ENCODE data around the gene ARCN1.
A peak's percentile ranks its signal among the peaks of the same experiment; 100 is the strongest.
"Not testable (repeated sequence)": the region's sequence is repeated elsewhere in the genome, so short reads cannot be mapped to it uniquely, and the experiment has no call there.

Gene ARCN1

GRCh38 chr11:118607401-118608359, 35.5 kb downstream of the ARCN1 start, which contains the start of gene PHLDB1:
PHLDB1 (plus strand) TSS chr11:118607615; CDS start chr11:118613837, 6,222 bp downstream.
- peak; percentile 62 for DNase-seq

DNA sequence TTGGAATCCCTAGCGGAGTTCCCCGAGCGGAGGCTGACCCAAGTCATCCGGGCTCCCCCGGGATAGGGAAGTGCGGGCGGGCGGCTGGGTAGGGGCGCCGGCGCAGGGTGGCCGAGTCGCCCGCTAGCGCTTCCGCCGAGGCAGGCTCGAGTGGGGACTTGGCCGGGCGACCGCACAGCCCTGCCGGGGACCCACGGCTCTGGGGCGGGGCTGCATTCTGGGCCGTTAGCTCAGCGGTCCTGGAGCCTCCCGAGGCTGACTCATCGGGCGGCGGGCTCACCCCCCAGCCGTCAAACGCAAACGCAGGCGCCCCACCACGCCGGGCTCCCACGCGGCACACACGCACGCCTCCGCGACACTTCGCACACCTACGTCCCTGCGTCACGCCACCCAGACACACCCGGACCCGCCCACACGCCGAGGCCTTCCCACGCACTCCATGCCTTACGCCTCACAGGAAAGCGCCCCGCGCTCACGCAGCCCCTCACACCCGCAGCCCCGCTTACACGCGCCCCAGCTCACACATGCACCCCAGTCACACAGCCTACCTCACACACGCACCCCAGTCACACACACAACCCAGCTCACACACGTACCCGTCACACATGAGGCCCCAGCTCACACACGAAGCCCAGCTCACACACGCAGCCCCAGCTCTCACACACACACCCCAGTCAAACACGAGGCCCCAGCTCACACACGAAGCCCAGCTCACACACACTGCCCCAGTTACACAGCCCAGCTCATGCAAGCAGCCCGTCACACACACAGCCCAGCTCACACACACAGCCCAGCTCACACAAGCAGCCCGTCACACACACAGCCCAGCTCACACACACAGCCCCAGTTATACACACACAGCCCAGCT, 36.4 kb downstream of the ARCN1 start:
- DNase-seq = peak; percentile 92

DNA sequence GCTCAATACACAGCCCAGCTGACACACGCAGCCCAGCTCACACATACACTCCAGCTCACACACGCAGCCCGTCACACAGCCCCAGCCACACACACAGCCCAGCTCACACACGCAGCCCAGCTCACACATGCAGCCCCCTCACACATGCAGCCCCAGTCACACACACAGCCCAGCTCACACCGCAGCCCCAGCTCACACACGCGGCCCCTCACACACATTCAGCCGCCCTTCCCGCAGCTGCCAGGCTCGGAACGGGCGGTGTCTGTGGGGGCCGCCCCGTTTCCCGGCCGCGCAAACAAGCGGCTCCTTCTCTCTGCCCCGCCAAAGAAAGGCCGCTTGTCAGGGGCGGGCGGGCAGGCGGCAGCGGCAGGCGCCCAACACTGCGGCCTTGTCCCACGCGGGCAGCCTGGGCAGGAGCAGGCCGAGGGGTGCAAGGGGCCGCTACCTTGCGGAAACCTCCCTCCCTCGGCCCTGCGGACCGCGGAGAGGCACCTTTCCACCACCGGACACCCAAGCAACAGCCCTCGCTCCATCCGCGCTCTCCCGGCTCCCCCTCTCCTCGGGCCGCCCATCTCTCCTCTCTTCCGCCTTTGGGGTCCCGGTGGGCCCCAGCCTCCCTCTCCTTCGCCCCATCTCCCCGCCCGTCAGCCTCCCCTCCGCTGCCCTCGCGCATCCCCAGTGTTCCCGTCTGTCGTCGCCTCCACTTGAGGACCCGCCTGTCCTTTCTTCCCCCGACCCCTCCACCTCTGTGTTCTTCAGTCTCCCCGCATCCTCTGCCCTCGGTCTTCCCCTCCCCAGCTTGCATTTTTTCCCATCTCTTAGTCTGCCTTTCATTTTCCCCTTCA, 37.4 kb downstream of the ARCN1 start:
- peak; percentile 34 for DNase-seq

DNA sequence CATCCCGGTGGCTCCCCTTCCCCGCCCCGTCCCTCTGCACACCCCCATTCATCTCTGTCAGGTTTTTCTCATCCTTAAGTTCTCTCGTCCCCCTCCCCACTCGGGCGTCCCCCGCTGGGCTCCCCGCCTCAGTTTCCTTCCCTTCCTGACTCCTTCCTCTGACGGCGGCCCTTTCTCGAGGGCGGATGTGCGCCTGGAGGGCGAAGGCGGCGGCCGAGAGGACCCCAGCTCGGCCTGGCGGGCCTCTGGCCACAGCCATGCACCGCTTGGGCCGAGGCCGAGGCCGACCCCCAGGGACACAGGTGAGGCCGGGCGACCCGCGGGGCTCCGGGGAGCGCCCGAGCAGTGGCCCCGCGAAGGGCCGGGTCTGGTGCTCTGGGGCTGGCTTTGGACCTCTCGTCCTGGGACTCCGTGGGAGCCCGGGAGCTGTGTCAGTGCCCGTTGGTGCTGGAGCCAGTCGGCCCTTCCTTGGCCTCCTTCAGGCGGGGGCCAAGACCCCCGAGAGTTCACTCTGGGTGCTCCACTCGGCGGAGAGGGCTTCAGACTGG, 38.1 kb downstream of the ARCN1 start:
- no peak for DNase-seq

DNA sequence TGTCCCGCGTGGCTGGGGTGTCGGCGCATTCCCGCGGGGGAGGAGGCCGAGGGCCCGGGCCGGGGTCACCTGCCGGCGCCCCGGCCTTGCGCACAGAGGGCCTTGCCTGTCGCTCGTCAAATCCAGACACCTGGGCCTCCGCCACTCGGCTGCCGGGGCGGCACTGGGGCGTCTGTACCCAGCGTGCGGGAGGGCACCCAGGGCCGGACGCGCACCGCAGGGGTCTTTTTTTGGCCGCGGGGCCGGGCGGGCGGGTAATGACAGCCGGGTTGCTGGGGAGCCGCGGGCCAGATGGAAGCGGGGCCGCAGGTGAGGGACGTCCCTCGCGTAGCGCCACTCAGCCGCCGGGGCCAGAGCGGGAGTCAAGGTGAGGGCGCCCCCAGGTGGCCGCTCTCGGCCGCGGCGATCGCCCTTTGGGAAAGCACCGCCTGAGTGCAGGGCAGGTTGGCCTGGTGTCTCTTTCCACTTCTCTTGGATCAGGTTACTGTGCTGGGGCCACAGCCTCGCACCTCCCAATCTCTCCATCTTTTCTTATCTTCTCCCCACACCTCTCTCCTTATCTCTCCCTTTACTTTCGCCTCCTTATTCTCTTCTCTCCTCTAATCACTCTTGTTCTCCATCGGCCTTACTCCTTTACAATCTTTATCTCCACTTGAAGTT, 38.7 kb downstream of the ARCN1 start:
- peak; percentile 91 for DNase-seq

GRCh38 chr11:118611433-118611795, 39.2 kb downstream of the ARCN1 start:
- not testable (repeated sequence) for DNase-seq

GRCh38 chr11:118612378-118612777, 40.2 kb downstream of the ARCN1 start:
- DNase-seq = no peak

GRCh38 chr11:118614511-118614910, 42.3 kb downstream of the ARCN1 start:
- DNase-seq = no peak

- no peak for DNase-seq
Observed at GRCh38 chr11:118615282-118615975, 43.2 kb downstream of the ARCN1 start.

DNA sequence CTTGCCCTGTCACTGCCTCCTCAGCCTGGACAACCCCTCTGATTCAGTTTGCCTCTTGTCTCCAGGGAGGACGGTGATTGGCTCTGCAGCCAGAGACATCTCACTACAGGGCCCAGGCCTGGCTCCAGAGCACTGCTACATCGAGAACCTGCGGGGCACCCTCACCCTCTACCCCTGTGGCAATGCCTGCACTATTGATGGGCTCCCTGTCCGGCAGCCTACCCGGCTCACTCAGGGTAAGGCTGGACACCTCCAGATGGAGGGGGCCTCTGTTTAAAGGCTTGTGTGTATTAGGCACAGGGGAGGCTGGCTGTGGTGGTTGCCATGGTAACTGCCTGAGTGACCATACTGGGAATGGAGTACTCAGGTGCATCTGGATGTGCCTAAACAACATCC, 43.8 kb downstream of the ARCN1 start:
- no peak for DNase-seq

- DNase-seq = no peak
Observed at GRCh38 chr11:118618115-118618990, 46.1 kb downstream of the ARCN1 start.

DNA sequence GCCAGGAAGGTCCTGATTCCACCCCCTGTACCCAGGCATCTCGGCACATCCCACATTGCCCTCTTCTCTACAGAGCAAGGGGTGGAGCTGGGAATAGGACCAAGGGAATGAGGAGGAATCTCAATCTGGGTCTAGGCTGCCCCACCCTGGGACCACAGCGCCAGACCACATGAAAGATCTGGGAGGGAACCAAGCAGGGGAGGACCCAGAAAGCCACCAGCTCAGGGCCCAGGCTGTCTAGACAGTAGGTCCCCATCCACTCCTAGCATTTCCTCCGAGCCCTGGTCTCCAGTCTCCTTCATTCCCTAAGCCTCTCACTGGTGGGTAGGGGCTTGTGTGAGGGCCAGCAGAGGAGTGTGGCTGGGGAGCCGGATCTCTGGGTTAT, 46.8 kb downstream of the ARCN1 start:
- no peak for DNase-seq

DNA sequence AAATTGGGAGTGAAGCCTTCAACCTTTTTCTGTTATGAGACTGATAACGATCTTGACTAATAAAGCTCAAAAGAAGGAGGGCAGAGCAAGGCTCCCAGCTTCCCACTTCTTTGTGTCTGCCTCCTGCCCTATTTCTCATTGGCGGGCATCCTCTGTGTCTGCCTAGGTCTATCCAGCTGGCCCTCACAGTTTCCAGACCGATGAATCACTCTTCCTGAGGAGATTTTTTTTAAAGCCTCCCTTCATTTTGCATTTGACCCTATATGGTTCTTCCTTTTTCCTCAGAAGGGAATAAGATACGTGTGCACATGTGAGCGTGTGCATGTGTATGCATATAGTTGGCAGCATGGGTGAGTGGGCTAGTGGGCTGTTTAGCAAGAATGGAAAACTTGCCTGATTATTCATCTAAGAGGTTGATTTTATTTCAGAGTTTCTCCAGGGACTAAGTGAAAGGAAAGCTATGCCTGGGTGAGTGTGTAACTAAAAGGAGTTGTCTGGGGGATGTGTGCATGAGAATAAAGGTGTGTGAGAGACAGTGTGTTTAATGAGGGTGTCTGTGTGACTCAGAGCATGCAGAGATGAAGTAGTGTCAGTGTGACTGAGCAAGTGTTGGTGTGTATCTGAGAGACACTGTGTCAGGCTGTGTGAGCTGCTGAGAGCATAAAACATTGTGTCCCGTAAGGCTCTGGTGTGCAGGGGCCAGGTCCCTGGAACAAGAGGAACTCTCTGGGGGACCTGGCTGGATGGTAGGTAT, 47.4 kb downstream of the ARCN1 start:
- DNase-seq = no peak

DNA sequence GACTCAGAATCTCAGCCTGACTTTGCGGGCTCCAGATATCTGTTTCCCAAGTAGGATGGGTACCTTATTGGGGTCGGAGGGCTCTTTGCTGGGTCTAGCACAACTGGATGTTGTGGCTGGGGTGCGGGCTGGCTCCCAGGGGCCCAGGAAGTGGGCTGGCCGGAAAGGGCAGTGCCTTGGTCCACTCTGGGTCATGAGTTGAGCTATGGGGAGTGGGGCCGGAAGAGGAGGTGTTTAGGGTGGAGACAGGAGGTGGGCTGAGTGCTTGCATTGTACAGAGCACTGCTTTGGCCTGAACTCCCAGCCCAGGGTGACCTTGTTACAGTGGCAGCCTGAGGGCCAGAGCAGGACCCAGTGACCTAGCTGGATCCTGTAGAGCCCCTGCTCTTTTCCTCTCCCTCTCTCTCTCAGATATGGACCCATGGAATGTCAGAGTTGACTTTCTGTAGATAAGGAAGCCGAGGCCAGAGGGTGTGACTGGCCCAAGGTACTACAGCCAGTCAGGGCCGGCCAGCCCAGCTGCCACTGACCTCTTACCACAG, 48.4 kb downstream of the ARCN1 start:
- no peak for DNase-seq

- DNase-seq = no peak
Observed at GRCh38 chr11:118621071-118621783, 49.0 kb downstream of the ARCN1 start.

DNA sequence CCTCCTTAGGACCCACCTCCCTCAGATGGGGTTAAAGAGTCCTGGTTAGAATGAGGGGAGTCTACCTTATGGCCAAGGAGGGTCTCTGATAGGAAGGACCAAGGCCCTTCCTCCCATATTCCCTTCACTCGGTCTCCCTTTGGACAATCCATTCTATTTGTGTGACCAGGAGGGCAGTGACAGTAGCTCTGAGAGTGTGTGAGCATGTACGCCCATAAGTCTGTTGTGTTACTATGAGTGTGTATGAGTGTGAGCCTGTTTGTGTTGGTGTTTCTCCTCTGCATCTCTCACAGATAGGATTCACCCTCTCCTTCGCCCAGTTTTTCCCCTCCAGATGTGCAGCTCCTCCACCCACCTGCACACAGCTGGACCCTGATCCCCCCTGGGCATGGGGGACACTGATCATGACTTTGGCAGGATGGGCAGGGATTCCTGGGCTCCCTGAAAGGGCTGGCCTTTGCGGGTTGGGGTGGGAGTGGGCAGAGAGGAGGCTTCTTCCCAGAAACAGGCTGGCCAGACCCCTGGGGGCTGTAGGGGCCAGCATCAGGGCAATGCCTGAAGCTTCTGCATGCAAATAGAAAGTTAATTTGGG, 49.7 kb downstream of the ARCN1 start:
- DNase-seq = no peak

- no peak for DNase-seq
Observed at GRCh38 chr11:118622376-118623268, 50.4 kb downstream of the ARCN1 start.
